ENCODE results near the gene P2RX5.

The P2RX5 gene

GRCh38 chr17:3656755-3657587, 39.0 kb downstream of the P2RX5 start:
- TF ChIP-seq, protein P1, sequence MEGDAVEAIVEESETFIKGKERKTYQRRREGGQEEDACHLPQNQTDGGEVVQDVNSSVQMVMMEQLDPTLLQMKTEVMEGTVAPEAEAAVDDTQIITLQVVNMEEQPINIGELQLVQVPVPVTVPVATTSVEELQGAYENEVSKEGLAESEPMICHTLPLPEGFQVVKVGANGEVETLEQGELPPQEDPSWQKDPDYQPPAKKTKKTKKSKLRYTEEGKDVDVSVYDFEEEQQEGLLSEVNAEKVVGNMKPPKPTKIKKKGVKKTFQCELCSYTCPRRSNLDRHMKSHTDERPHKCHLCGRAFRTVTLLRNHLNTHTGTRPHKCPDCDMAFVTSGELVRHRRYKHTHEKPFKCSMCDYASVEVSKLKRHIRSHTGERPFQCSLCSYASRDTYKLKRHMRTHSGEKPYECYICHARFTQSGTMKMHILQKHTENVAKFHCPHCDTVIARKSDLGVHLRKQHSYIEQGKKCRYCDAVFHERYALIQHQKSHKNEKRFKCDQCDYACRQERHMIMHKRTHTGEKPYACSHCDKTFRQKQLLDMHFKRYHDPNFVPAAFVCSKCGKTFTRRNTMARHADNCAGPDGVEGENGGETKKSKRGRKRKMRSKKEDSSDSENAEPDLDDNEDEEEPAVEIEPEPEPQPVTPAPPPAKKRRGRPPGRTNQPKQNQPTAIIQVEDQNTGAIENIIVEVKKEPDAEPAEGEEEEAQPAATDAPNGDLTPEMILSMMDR (IDR thresholded peaks at IDR 0.05): no peak
- H3K27ac ChIP-seq: no peak overlapping the region
- no peak for DNase-seq (ENCODE audit: low spot score)

DNA sequence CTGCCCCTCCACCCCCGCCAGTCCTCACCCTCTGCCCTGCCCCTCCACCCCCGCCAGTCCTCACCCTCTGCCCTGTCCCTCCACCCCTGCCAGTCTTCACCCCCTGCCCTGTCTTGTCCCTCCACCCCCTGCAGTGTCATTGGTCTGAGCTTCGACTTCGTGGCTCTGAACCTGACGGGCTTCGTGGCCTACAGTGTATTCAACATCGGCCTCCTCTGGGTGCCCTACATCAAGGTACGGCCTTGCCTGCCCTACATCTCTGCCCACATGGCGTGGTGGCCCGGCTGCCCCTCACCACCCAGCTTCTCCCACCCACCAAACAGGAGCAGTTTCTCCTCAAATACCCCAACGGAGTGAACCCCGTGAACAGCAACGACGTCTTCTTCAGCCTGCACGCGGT, 39.6 kb downstream of the P2RX5 start:
- DNase-seq (ENCODE audit: low spot score): no peak
- Histone ChIP-seq H3K27ac (no peak overlapping the region), H3K4me3 (no peak overlapping the region)
- TF ChIP-seq, protein P1 (IDR thresholded peaks at IDR 0.05): no peak

More at GRCh38 chr17:3656755-3657587, 39.0 kb downstream of the P2RX5 start:
- H3K4me3 ChIP-seq: no peak overlapping the region

- TF ChIP-seq, protein P1 (IDR thresholded peaks at IDR 0.05): no peak
- no peak for DNase-seq (ENCODE audit: low spot score)
- Histone ChIP-seq H3K27ac (no peak overlapping the region), H3K4me3 (no peak overlapping the region)
These were observed 40.2 kb downstream of the P2RX5 start for GRCh38 chr17:3655766-3656165.

GRCh38 chr17:3647769-3648555, 48.0 kb downstream of the P2RX5 start:
- no peak for DNase-seq (ENCODE audit: low spot score)
- TF ChIP-seq, protein P1 (IDR thresholded peaks at IDR 0.05): no peak
- no peak overlapping the region for H3K27ac ChIP-seq
- H3K4me3 ChIP-seq: no peak overlapping the region

DNA sequence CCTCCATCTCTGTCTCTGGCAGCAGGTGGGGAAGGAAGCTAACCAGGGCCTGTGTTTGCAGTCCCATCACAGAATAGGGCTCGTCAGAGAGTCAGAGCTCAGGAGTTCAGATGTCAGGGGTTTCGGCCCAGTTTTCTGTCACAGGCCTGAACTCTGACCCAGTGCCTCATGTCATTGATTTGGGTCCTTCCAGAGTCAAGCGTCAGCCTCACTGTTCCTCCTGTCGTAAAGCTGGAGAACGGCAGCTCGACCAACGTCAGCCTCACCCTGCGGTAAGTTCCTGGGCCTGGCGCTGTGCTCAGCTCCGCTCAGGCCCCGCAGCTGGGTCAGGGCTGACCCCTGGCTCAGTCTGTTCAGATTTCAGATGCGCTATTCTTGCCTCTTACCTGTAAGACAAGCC, 48.7 kb downstream of the P2RX5 start:
- no peak overlapping the region for H3K27ac ChIP-seq
- DNase-seq (ENCODE audit: low spot score): no peak
- no peak overlapping the region for H3K4me3 ChIP-seq
- TF ChIP-seq, protein P1 (IDR thresholded peaks at IDR 0.05): no peak

DNA sequence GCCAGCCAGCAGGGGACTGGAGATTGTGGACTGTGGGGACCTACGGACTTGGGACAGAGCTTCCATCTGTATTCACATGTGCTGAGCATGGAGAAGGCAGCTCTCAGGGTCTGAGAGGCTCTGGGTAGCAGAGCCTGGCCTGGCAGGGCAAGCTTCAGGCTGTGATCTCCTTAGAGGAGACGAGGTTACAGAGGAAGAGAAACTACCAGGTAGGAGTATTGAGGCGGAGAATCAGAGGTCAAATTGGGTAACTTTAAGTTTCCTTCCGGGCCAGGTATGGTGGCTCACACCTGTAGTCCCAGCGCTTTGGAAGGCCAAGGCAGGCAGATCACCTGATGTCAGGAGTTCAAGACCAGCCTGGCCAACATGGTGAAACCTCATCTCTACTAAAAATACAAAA, 50.6 kb downstream of the P2RX5 start:
- H3K27ac ChIP-seq: no peak overlapping the region
- TF ChIP-seq, protein P1 (IDR thresholded peaks at IDR 0.05): no peak
- no peak overlapping the region for H3K4me3 ChIP-seq
- no peak for DNase-seq (ENCODE audit: low spot score)

Data from coronary artery (tissue), 2 donors.